ENCODE measurements around the gene SLC1A4. TPM values are rescaled to one million over a fixed set of nuclear protein-coding genes. Genes with fewer than 3 reads are reported as not detected.
A peak's percentile ranks its signal among the peaks of the same experiment; 100 is the strongest.

Gene SLC1A4
- total and polyA plus RNA-seq, 5 experiments from 2014 or later = 0.09 to 1.9 (median 1.2) TPM

DNA sequence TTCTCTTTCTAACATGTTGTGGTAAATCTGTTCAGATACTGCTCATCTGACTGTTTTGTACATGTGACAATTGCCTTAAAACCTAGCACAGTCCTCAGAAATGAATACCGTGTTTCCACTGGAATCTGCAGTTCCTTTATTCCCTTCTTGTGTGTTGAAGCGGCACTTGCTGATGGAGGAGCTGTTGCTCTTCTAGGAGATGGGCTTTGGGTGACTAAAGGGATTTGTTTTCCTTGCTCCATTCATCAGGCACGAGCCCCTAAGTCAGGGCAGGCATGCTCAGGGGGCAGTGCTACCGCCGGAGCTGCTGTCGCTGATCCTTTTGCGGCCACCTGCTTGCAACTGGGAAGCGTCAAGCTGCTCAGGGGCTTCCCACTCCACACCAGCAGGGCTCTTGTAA is 34.5 kb downstream of the SLC1A4 start:
- DNase-seq (no peak), ATAC-seq (no peak)
- H3K27ac Mint-ChIP-seq = no peak overlapping the region
- peaks cover 3 to 33% (median 6%) of the 10 kb centered on the region in 4 donors for H3K4me1 Mint-ChIP-seq
- POLR2A ChIA-PET = no interaction called here
- H3K27me3 Mint-ChIP-seq = no peaks in the 10 kb centered on the region
- H3K36me3 Mint-ChIP-seq = peaks cover 0 to 28% (median 6%) of the 10 kb centered on the region in 3 donors
- H3K4me3 Mint-ChIP-seq = no peak overlapping the region
- H3K9me3 Mint-ChIP-seq = no peaks in the 10 kb centered on the region

DNA sequence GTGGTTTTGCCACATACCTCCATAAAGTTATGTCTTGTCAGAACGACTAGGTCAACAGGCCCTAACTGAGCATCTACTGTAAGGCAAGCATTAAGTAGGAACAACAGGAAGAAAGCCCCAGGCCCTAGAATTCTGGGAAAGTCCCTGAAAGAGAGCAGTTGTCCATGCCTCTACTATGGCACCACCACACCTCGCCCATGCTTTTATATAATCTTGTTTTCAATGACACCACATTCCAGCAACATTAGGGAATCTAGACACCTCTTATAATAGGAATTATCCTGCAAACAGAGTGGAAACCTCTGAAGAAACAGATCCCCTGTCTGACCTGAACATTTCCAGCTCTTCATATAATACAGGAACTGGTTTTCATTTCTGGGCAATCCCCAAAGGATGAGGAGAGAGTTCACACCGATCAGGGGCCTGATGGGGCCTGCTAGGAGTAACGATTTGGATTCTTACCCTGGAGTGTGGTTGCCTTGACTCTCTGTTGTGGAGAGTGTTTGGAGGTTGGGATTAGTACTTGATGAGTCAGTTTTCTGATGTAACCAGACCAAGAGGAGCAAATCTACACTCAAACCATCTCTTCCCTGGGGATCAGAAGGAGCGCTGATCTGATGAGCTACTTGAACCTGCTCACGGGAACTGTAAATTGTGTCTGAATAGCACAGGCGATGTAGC is 35.1 kb downstream of the SLC1A4 start:
- peaks cover 0 to 25% (median 2%) of the 10 kb centered on the region in 3 donors for H3K36me3 Mint-ChIP-seq
- H3K4me3 Mint-ChIP-seq = no peak overlapping the region

DNA sequence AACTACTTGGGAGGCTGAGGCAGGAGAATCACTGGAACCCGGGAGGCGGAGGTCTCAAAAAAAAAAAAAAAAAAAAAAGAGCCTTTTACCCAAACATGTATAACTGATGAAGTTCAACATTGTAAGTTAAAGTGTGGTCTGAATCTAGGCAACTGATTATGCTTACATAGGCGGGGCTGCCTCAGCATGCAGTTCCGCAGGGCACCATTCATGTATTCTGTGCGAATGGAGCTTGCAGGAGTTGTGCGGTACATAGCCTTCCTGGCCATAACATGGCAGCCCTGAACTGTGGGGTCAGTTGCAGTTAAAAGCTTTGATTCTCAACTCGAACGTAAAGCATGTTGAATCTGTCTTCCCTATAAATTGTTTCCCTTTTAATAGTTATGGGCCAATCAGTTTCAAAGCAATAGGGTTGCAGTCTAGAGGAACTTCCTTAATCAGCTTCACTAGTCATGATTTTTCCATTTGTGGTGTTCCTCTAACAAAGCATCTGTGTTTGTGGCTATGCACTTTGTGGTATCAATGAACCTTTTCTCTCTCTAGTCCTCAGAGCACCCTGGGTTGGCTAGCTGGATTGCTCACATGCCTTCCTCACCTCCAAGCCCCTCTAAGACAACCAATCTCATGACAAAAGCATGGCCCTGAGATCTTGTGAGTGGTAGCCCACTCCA is 36.4 kb downstream of the SLC1A4 start:
- peak overlapping the region in 2 of 10 donors; percentile 42 to 43 for H3K27ac Mint-ChIP-seq
- H3K27me3 Mint-ChIP-seq = no peaks in the 10 kb centered on the region
- peak overlapping the region in 1 of 10 donors; percentile 40 for H3K4me3 Mint-ChIP-seq
- peak in 1 of 2 donors; percentile 33 for ATAC-seq
- peaks cover 0 to 29% (median 2%) of the 10 kb centered on the region in 3 donors for H3K36me3 Mint-ChIP-seq
- no peak for DNase-seq
- H3K4me1 Mint-ChIP-seq = peaks cover 5 to 42% (median 8%) of the 10 kb centered on the region in 4 donors
- H3K9me3 Mint-ChIP-seq = no peaks in the 10 kb centered on the region
- POLR2A ChIA-PET = no interaction called here

More for the DNA sequence above, 35.1 kb downstream of the SLC1A4 start:
- no peaks in the 10 kb centered on the region for H3K9me3 Mint-ChIP-seq
- H3K27ac Mint-ChIP-seq = no peak overlapping the region
- H3K27me3 Mint-ChIP-seq = no peaks in the 10 kb centered on the region
- POLR2A ChIA-PET = no interaction called here
- ATAC-seq (no peak), DNase-seq (no peak)
- peaks cover 3 to 33% (median 5%) of the 10 kb centered on the region in 4 donors for H3K4me1 Mint-ChIP-seq

DNA sequence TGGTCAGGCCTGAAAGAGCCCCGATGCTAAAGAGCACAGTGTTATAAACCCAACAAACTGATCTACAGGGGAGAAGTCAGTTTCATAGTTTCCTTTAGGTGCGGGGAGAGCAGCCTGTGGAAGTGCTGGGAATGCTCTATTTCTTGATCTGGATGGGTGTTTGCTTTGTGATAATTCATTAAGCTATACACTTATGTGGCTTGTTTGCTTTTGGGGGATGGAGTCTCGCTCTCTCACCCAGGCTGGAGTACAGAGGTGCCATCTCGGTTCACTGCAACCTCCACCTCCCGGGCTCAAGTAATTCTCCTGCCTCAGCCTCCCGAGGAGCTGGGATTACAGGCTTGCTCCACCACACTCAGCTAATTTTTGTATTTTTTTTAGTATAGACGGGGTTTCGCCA is 37.0 kb downstream of the SLC1A4 start:
- H3K4me3 Mint-ChIP-seq = peak overlapping the region in 1 of 10 donors; percentile 40

DNA sequence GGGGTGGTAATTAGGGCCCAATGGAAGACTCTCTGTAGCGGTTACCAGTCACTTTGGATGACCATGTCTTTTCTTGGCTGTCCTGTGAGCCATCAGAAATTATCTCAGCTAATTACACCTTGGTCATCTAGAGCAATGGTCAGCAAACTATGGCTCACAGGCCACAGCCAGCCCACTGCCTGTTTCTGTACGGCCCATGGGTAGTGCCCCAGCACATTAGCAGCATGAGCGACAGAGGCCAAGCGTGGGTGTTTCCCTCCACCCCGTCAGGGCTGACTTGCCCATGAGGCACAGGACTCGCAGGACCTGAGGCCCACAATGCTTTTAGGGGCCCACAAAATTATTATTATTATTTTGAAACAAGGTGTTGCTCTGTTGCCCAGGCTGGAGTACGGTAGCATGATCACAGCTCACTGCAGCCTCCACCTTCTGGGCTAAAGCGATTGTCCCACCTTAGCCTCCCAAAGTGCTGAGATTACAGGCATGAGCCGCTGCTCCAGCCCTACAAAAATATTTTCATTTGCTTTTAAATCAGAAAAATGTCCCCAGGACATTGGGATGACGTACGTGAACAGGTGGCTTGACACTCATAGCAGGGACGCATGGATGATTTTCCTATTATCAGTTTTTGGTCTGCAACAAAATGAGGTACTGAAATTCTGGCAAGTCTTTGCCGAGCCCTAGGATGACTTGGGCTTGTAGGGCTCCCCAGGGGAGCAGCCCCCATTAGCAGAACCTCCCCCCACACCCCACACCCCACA is 37.7 kb downstream of the SLC1A4 start:
- POLR2A ChIA-PET = no interaction called here
- Mint-ChIP-seq H3K4me1 (peaks cover 18 to 55% (median 21%) of the 10 kb centered on the region in 4 donors), H3K36me3 (peaks cover 0 to 29% (median 2%) of the 10 kb centered on the region in 3 donors), H3K9me3 (no peaks in the 10 kb centered on the region), H3K27me3 (no peaks in the 10 kb centered on the region), H3K27ac (peak overlapping the region in 1 of 10 donors; percentile 64), H3K4me3 (no peak overlapping the region)
- no peak for DNase-seq
- peak in 1 of 2 donors; percentile 26 for ATAC-seq

More for the DNA sequence above, 37.0 kb downstream of the SLC1A4 start:
- ATAC-seq = no peak
- Mint-ChIP-seq H3K27ac (peak overlapping the region in 2 of 10 donors; percentile 42 to 43), H3K9me3 (no peaks in the 10 kb centered on the region), H3K36me3 (peaks cover 0 to 29% (median 2%) of the 10 kb centered on the region in 3 donors), H3K27me3 (no peaks in the 10 kb centered on the region), H3K4me1 (peaks cover 11 to 48% (median 13%) of the 10 kb centered on the region in 4 donors)
- DNase-seq = no peak
- POLR2A ChIA-PET = no interaction called here

DNA sequence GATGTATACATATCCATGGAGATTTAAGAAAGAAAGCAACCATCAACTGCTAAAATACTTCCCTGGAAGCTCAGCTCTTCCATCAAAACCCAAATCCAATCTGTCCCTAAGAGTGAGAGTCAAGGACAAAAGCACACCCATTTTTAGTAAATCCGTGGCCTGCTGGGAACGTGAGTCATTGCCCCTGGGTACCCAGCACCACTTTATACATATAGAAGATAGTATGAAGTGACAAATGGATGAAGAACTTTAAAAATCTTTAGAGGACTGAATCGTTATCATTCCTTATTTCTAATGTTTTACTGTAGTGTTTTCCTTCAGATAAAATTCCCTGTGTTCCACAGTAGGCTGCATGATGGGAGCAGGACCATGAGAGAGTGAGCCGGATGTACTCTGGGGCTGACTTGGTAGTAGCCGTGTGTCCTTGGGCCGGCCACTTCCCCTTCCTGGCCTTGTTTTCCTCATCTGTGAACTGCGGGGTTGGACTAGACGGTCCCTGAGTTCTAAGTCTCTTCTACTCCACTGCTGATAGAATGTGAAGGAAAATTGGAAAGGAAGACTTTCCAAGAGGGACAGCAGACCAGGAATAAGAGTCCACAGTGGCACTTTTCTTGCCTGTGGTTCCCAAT is 38.5 kb downstream of the SLC1A4 start:
- POLR2A ChIA-PET = no interaction called here
- Mint-ChIP-seq H3K36me3 (peaks cover 0 to 29% (median 2%) of the 10 kb centered on the region in 3 donors), H3K9me3 (no peaks in the 10 kb centered on the region), H3K27ac (peak overlapping the region in 4 of 10 donors; percentile 0 to 64 (median 10)), H3K4me1 (peaks cover 25 to 63% (median 29%) of the 10 kb centered on the region in 4 donors), H3K27me3 (no peaks in the 10 kb centered on the region), H3K4me3 (no peak overlapping the region)
- ATAC-seq (no peak), DNase-seq (no peak)

DNA sequence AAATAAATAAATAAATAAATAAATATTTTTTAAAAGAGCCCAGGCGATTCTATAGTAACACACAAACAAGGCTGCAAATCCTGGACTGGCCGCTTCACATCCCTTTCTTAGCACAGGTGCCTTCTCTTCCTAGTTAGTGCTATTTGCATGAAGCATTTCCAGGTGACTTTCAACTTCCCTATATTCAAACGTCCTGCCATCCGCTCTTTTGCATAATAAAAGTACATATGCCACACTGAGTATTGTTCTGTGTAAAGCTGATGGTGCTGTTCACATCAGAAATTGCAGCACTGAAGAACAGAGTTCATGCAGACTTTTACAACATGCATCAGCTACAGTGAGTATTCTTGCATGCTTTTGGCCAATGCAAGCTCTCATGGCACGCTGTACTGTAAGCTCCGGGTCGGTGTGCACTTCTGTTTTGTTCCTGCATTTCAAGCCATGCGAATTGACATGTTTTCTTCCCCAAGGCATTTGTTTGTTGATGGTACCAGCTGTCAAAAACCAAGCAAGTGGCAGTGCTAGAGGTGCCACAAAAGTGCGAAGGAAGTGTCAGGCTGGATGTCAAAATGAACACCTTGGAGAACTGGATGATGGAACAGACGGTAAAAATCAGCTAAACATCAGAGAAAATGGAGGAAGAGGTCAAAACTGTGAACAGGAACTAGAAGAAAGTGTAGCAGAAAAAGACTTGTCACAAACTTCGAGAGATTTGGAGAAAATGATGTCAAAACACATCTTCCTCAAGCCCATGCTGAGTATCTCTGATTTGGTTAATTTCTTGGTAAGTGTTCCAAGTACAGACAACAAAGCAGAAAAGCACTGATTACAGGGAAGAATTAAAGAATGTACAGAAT is 41.5 kb downstream of the SLC1A4 start:
- POLR2A ChIA-PET = interaction anchor here (0.9 to 1.3 kb wide), 3 partner anchors 25 to 128 kb away, joined by 3 to 6 read pairs (median 3); partner anchors contain the start of gene CEP68
- Mint-ChIP-seq H3K36me3 (peaks cover 0 to 19% (median 2%) of the 10 kb centered on the region in 3 donors), H3K9me3 (no peaks in the 10 kb centered on the region), H3K27me3 (no peaks in the 10 kb centered on the region), H3K4me3 (peak overlapping the region; percentile 43 to 78 (median 71)), H3K27ac (peak overlapping the region; percentile 26 to 93 (median 78)), H3K4me1 (peaks cover 25 to 63% (median 30%) of the 10 kb centered on the region in 4 donors)
- ATAC-seq (peak in 1 of 2 donors; percentile 22), DNase-seq (no peak)

DNA sequence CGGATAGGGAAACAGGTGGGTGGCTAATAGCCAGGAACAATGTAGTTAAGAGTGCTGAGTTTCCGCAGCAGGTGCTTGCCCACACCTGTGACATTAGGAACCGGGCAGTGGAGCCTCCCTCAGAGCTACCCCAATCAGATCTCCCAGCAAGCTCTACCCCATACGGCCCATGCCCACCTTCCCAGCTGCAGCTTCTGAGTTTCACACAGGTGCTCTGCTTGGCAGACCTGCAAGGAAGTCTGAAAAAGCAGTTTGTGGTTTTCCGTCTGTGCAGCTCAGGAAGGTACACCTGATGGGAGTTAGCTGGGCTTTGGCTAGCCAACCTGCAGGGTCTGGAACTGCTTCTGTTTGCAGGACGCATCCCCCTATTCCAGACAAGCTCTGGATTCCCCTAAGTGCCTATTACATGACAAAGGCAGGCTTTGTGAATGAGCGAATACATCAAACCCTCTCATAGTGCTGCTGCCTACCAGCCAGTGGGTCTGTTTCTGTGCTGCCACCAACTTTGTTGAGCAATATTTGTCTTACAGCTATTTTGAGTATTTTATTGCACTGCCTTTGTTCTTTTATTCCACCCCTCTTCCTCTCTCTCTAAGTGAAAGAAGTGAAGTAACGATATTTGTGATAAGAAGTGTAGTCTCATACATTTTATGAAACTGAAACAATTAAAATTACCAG is 42.3 kb downstream of the SLC1A4 start:
- DNase-seq = peak in 4 of 10 donors; percentile 10 to 33 (median 20)
- peaks cover 0 to 16% (median 0%) of the 10 kb centered on the region in 3 donors for H3K36me3 Mint-ChIP-seq
- peak overlapping the region; percentile 26 to 93 (median 78) for H3K27ac Mint-ChIP-seq
- peak overlapping the region; percentile 43 to 78 (median 71) for H3K4me3 Mint-ChIP-seq
- peaks cover 22 to 56% (median 26%) of the 10 kb centered on the region in 4 donors for H3K4me1 Mint-ChIP-seq
- H3K27me3 Mint-ChIP-seq = no peaks in the 10 kb centered on the region
- POLR2A ChIA-PET = interaction anchor here (0.9 to 1.3 kb wide), 3 partner anchors 24 to 127 kb away, joined by 3 to 6 read pairs (median 3); partner anchors contain the start of gene CEP68
- H3K9me3 Mint-ChIP-seq = no peaks in the 10 kb centered on the region
- peak; percentile 76 to 77 for ATAC-seq

DNA sequence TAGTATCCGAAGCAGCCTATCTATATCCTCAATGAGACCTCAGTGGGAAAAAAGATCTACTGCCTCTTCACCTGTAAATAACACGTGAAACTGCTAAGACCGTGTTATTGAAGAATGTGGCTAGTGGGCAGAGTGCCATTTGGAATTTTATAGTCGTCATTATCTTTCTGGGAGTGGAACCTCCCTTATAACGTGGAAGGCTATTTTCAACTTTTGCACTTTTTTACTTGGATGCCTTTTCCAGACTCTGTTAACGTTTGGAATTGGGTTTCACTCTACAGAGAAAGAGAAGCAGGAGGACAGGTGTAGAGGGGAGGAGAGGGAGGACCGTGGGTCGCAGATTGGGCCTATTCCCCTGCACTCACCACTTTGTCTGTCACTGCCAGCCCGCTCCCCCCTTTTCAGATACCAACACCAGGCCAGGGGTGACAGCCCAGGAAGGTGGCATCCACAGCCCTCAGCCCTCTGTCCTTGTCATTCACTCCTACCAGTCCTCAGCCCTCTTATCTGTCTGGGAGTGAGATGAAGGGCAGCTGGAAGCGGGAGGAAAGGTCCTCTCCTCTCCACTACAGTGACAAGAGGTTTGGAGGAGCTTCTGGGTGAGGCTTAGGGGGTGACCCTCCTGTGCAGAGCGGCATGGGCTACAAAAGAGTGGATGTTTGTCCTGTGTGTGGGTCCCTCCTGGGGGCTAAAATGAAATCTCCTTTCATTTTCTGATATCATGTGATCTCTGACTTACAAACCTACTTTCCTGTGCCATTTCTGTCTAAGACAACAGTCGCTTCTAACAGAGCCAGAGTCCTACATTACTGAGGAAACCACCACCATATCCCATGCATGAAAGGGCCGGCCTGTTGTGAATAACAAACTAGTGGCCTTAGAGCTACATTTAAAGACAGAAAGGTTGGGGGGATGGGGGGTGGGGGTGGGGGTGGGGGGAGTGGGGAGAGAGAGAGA is 43.1 kb downstream of the SLC1A4 start:
- Mint-ChIP-seq H3K4me1 (peaks cover 22 to 49% (median 26%) of the 10 kb centered on the region in 4 donors), H3K27me3 (no peaks in the 10 kb centered on the region), H3K27ac (peak overlapping the region; percentile 26 to 93 (median 78)), H3K36me3 (peaks cover 0 to 21% (median 0%) of the 10 kb centered on the region in 3 donors), H3K9me3 (no peaks in the 10 kb centered on the region), H3K4me3 (peak overlapping the region; percentile 43 to 78 (median 71))
- POLR2A ChIA-PET = interaction anchor here (1.3 kb wide), 1 partner anchor 23 kb away, joined by 6 read pairs; the partner anchor contains the start of gene CEP68
- peak; percentile 10 to 19 for ATAC-seq
- no peak for DNase-seq

DNA sequence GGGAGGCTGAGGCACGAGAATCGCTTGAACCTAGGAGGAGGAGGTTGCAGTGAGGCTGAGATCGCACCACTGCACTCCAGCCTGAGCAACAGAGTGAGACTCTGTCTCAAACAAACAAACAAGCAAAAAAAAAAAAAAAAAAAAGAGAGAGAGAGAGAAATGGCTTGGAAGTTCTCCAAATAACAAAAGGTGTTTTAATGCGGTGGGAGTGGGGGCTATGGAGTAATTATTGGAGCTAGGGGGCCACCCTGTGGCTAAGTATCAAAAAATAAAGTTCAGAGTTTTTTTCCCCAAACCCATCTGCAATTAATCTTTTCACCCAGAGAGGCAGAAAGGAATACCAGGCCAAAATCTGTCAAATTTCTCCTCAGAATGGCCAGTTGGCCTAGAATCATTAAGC is 44.0 kb downstream of the SLC1A4 start:
- Mint-ChIP-seq H3K27ac (no peak overlapping the region), H3K4me1 (peaks cover 22 to 41% (median 26%) of the 10 kb centered on the region in 4 donors), H3K36me3 (peaks cover 0 to 22% (median 3%) of the 10 kb centered on the region in 3 donors), H3K4me3 (no peak overlapping the region), H3K27me3 (no peaks in the 10 kb centered on the region), H3K9me3 (no peaks in the 10 kb centered on the region)
- DNase-seq = peak in 1 of 10 donors; percentile 12
- POLR2A ChIA-PET = interaction anchor here (0.7 kb wide), 1 partner anchor 116 kb away, joined by 3 read pairs; no protein-coding TSS in a partner anchor
- no peak for ATAC-seq
